ENCODE results near the gene PHACTR1. TPM values are rescaled to one million over a fixed set of nuclear protein-coding genes. Genes with fewer than 3 reads are reported as not detected.

PHACTR1 gene
- total RNA-seq, 1 donor from 2014 or later, result 7.9 TPM

DNA sequence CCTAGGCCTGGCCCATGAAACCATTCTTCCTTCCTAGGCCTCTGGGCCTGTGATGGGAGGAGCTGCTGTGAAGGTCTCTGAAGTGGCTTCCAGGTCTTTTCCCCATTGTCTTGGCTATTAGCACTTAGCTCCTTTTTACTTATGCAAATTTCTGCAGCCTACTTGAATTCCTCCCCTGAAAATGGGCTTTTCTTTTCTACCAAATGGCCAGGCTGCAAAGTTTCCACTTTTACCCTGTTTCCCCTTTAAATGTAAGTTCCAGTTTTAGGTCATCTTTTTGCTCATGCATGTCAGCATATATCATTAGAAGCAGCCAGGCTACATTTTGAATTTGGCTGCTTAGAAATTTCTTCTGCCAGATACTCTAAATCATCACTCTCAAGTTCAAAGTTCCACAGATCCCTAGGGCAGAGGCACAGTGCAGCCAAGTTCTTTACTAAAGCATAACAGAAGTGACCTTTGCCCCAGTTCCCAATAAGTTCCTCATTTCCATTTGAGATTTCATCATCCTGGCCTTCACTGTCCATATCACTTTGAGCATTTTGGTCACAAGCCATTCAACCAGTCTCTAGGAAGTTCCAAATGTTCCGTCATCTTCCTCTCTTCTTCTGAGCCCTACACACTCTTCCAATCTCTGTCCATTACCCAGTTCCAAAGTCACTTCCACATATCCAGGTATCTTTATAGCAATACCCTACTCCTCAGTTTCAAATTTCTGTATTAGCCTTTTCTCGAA, 539.9 kb downstream of the PHACTR1 start:
- no peak for DNase-seq (ENCODE audit: low read depth)

DNA sequence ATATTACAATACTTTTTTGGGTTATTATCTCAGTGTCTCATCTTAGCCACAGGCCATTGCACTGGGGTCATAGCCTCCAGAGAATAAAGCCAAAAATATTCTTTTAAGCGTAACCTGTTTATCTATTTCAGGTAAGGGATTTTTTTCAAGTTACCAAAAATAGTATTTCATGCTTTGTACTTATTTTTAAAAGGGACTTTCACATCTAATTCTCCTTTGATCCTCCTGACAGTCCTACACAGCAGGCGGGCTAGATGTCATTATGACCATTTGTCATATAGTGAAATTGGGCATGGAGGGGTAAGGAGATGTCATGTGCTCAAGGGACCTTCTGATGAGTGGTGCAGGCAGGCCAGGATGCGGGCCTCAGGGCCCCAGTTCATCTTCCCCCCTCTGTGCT, 542.8 kb downstream of the PHACTR1 start:
- DNase-seq (ENCODE audit: low read depth), result no peak

DNA sequence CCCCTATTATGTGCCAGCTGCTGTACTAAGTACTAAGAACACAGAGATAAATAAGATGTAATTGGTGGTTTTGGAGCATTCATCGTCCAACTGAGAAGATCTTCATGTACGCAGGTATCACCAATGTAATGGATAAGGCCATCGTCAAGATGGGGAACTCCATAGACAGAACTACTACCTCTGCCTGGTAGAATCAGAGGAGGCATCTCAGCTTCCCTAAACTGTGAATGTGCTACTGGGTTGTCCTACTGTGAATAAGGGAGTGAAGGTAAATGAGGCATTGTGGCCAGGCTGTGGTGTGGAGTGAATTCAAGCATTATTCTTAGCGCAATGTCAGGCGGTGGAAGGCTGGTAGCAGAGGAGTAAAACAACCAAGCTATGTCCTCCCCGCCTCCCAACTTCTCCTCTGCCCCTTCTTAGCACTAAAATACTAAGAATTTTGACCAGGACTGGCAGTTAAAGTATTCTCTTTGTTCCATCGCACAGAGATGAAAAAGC, 543.6 kb downstream of the PHACTR1 start:
- no peak for DNase-seq (ENCODE audit: low read depth)

DNA sequence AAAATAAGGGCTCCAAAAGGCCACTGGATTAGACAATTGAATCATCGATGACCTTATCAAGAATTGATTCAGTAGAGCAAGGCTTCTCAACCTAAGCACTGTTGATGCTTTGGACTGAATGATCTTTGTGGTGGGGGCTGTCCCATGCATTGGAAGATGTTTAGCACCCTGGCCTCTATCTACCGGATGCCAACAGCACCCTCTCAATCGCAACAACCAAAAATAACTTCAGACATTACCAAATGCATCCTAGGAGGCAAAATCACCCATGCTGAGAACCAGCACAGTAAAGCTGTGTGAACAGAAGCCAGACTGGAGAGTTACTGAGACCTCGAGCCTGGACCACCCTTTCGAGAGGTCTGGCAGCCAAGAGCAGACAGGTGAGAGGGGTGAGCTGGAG, 544.3 kb downstream of the PHACTR1 start:
- DNase-seq (ENCODE audit: low read depth), result no peak

DNA sequence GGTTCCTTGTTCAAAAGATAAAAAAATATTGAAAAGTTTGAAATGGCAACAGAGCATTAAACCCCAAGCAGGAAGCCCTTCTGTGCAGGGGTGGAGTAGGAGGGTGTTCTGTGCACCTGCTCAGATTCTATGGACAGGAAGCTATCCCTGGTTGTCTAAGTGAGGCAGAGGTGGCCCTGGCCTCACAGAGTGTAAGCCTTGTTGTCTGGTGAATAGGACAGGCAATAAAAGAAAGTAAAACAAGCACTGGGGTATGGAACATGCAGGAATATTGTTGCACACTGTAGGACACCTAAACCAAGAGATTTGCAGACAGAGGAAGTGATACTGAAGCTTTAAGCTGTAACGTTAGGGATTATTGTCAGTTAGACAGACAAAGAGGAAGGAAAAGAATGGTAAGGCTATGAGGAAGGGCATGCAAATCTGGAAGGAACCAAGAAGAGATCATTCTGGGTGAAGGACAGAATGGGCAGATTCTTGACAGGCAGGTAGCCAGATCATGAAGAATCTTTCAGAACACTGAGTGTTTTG, 545.0 kb downstream of the PHACTR1 start:
- no peak for DNase-seq (ENCODE audit: low read depth)

DNA sequence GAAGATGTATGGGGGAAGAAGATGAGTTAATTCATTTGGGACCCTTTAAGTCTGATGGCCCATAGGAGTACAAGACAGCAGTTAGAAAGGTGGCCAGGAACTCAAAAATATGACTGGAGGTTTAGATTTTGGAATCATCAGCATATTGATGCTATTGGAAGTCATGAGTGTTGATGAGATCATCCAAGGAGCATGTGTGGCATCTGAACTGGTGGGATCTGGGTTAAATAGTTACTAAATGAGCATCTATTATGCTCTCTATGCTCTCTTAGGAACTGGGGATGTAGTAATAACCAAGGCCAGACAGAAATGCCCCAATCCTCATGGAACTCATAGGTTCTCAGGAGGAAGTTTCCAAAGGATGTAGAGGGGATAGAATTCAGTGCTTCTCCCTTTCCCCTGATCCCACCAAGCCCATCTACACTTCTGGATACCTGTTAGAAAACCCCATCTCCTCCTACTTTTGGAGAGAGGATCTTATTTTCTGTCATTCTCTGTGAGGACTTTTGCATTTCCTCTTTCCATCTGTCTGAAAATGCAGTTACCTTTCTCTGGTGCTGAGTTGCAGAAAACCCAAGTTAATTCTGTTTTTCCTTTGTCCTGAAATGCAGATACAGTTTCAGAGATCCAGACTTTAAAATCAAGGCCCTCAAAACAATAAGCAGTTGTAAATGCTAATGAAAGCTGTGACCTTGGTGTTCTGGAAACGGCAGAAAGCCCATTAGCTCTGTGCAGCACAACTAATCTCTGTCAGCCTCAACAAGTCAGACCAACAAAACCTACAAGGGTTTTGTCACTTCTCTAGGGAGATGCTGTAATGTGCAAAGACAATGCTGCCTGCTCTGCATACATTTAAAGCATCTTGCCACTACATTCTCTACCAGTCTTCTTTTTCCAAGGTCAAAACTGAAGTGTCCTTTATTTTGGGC, 546.0 kb downstream of the PHACTR1 start:
- no peak for DNase-seq (ENCODE audit: low read depth)

DNA sequence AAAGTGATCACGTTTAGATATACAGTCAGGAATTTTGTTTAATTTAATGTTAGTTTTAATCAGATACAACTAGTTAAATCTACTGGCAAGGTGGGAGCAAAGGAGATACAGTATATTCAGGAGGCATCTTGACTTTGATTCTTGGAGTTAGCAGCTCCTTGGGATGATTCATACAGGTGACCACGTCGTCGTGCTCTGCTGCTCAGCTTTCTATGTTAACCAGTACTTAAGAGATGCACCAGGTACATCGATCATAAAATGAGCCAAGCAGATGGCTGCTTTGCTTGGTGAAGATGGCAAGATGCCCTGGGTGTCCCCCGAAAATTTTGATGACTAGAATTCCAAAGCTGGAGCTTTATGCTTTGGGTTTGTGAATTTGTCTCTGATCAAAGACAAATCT, 547.1 kb downstream of the PHACTR1 start:
- no peak for DNase-seq (ENCODE audit: low read depth)

DNA sequence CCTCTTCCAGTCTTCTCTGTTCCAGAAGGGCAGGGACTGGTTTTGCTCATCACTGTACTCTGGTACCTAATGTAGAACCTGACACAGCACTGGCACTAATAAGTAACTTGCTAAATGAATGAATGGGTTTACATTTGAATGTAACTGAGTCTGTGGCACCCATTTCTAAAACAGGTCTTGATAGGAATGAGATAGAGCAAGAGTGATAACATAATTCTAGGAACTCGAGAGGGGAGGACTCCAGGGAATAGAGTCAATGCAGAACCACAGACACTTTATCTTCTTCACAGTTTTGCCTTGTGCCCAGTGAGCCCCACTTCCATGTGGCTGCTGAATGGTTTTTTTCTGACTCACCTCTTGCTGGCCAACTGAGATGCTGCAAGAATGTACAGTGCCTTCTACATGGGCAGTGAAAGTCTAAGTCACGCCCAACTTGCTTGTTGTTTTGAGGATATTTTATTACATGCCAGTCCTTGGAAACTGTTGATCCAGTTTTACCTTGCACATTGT, 550.6 kb downstream of the PHACTR1 start:
- peak; percentile 61 for DNase-seq (ENCODE audit: low read depth)

DNA sequence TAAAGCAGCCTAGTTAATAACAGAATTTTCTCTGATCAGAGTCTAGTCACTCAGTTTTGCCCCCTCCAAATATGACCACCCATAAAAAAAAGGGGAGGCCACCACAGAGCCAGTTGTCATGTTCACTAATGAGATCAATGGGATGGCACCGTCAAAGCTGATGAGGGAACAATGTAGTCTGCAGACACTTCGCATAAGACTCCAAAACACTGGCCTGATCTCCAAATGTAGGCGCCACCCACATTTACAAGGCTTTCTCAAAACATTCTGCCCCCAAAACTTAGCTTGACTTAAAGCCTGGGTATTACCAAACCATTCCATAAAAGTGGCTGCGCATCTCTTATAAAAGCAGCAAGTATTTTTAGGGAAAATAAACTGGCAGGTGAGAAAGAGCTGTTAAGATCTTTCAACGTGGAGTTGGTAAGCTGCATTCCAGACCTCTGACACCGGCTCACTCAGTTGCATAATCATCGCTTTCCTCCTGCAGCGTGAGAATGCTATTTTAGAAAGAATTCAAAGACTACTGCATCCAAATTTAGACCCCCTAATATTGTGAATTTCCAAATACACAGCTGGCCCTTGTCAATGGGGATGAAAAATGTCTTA, 552.4 kb downstream of the PHACTR1 start:
- peak; percentile 49 for DNase-seq (ENCODE audit: low read depth)

DNA sequence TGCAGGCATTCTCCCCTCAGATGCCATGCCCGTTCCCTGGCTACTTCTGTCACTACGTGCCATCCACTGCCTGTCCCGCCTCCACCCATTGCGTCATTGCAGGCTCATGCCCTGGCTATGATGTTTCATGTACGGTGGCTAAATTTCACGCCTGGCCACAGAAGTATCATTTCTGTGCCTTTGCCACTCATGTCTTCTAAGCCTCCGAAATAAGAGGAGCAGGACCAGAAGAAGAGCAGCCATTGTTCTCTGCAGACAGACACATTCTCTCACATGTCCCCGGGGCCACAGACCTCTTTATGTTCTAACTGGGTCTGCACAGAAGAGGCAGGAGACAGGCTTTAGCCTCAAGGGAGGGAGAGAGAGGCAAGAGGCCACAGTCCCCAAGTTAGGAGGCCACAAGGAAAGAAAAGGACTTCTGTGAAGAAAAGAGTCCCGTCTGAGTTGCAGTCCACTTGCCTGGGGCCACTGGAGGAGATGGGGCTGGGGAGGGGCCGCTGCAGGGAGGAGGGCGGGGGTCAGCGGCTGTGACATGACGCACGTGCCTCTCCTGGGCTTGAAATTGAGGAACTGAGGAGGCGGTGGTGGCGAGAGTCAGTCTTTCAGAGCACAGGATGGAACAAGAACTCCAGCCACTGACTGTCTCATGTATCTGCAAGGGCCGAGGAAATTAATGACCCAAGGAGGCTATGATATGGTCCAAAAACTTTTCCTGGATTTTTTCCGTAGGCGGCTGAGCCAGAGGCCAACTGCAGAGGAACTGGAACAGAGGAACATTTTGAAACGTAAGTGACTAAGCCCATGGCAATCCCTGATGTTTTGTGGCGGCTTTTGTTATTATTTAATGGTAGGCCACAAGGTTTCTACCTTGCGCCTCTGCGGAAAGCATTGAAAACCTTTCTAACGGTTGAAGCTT, 555.8 kb downstream of the PHACTR1 start:
- DNase-seq (ENCODE audit: low read depth), result no peak

DNA sequence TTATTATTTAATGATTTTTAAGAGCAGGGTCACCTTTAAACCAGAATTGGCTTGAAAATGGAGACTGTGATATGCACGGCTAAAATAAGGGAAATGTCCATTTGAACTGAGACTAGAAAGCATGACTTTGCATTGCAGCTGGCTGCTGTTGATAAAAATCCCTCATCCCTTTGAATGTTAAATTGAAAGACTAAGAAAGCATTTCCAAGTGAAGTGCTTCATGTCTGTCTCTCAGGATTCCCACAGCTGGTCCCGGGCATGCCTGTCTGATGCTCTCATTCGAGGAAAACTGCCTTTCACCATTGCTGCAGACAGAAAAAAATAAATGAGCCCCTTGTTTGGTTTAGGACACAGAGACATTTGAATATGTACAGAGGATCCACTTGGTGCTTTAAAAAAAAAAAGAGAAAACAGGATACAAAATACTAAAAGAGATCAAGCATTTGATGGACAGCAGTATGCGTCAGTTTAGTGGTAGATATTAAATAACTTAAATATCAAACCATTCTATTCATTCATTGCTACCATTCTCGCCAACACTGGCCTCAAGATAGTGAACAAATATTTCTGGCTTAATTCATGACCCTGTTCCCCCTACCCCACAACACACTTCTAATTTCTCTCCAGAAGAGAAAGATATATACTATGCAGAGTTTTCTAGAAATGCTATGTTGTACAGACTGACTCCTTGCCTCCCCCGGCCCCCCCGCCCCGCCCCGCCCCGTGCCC, 556.8 kb downstream of the PHACTR1 start:
- DNase-seq (ENCODE audit: low read depth), result no peak

DNA sequence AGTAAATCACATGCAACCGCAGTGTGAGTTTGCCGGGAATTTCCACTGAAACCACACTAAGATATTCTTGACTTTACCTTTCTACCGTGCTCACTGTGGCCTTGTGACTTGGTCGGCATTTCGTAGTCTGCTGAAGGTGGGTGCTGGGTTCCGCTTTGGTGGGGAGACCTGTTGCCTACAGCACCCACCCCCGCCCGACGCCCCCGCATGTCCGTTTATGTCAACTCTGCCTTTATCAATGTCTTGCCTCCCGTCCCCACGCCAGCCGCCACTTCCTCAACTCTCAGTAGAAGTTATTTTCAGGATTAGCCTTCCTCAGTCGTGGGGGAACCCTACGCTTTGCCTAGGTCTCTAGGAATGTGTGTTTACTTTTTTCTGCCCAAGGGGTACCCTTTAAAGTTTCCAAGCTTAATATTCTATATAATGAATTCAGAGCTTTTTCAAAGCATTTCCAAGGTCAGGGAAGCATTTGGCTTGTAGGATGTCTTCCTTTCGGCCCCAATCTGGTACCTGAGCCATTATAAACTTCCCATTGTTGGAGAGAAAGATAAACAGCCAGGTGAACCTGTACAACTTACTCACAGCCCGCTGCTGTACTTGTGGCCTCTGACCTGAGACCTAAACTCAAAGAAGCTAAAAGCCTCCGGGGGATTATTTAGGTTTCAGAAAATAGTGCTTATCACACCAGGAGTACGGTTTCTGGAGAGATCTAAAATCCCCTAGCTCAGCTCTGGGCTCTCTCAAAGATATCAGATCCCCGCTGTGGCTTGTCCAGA, 557.6 kb downstream of the PHACTR1 start:
- no peak for DNase-seq (ENCODE audit: low read depth)

DNA sequence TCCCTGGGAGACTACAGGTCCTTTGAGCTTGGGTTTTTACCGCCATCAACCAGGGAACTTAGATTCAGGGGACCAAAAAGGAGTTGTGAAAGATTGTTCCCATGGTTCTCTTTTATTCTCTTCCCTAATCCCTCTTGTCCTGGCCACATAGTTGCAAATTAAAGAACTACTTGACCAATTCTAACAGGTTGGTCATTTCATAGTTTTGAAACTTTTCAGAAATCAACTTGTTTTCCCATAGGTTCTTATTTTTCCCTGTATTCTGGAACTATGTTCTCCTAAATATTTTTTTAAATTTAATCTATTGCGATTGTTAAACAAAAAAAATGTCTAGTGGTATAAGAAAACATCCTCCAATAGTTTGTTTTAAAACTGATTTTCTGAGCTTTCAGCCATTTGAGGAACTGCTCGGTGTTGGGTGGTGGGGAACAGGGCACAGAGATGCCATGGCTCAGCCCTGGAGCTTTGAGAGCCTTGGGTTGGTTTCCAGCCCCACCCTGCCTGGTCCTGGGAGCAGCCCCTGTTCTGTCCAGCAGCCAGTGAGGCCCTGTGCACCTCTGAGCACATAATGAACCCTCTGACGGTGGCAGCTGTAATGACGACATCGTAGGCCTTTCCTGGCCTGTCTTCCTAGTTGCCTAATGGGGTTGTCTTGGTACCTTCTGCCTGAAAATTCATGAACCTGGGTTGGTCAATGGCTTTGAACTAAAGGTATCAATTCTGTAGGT, 558.3 kb downstream of the PHACTR1 start:
- DNase-seq (ENCODE audit: low read depth), result no peak

DNA sequence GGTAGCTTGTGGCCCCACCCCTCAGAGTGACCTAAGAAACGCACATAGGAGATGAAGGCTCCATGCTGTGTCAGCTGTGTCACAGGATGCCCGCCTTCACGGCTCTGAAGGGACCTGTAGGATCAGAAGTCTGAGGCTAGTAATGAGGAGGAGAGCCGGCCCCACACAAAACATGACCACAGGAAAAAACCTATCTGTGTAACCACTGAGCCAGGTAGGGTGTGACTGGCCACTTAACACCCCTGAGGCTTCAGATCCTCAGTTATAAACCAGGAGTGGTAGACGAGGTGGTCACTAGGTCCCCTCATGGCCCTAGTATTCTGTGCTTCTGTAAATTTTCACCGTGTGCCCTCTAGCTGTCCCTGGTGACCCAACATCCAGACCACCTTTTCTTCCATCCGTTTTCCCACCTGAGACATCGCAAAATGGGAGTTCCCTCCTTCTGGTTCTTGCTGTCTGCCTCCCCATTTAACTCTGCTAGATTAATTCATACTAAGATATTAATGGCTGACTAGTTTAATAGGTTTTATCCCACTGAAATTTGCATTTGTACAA, 558.9 kb downstream of the PHACTR1 start:
- no peak for DNase-seq (ENCODE audit: low read depth)

DNA sequence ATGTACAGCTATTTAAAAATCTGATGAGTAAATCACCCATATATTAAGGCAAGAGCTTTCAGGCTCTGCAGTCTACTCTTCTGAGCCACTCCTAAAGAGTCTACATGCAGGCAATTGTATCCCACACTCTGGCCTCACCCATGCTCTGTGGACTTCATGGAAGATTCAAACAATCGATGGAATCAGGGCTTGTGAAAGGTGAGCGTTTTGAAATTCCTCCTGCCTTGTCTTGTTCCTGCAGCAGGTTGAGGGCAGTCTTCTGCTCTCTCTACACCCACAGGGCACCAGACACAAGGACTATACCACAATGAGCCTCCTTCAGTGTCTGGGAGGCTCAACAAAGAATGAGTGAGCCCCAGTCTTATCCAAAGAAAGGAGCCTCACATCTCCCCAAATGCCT, 560.7 kb downstream of the PHACTR1 start:
- no peak for DNase-seq (ENCODE audit: low read depth)

DNA sequence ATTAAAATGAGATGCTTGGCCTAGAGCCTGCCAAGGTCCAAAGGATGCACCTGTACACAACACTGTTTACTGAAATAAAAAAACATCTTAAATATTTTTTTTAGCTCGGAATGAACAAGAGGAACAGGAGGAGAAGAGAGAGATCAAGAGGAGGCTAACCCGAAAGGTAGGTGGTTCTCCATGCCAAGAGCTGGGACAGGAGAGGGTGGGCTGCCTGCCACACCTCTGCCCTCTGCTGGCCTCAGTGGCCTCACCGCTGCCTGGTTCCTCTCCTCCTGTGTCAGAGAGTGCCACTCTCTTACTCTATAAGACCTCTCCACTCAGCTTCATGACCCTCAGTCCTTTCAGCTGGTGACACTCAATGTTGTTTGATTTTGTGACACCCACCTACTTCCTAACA, 561.6 kb downstream of the PHACTR1 start:
- no peak for DNase-seq (ENCODE audit: low read depth)

DNA sequence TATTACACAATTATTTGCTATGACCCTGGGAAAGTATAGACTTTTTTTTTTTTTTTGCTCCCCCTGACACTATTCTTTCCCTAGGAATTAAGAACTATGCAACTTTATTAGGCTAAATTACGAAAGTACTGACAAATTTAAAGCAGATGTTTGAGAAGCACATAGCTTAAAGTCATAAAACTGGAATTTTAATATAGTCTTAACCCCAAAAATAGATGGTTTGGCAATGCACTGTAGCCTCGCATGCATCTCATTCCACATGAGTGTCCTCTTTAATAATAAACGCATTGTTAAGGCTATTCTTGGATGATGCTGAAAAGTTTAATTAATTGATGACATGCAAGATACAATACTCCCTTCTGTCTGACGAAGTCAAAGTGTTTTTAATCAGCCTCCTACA, 562.4 kb downstream of the PHACTR1 start:
- DNase-seq (ENCODE audit: low read depth), result no peak

DNA sequence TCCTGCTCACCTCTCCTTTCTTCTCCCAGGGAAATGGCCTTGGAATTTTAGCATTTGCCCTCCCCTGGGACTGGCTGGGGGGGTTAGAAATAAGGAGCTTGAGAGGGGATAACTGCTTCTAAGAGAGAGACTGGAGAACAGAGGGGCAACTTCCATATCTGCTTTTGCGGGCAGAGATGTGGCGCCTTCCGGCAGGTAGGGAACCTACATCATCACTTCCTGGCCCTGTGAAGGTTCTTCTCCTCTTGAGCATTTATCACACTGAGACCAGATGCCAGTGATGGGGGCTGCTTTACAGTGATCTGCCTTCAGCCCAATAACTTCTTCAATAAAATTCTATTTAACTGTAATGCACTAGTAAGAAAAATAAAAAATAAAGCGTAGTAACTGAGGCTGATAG, 563.7 kb downstream of the PHACTR1 start:
- no peak for DNase-seq (ENCODE audit: low read depth)
